Lower lobe of right lung (tissue), 2 donors: ENCODE results near the gene KRT14. TPM values are rescaled to one million over a fixed set of nuclear protein-coding genes. Genes with fewer than 3 reads are reported as not detected.

ENCODE experiments used
- ATAC-seq, 2 donors: fragments of 200-7000 bp; cut with Tn5 transposase; one replicate each; pipeline ENCODE4 v1.9.1; 2020 to 2022; ENCODE audit warnings: mild to moderate bottlenecking in 2 of 2, moderate library complexity in 2 of 2
- DNase-seq: peaks from one replicate; pipeline ENCODE4 v3.0.0-alpha.2; 2020
- H3K27ac ChIP-seq: fragments of 200-600 bp; one replicate; pipeline ENCODE4 v1.8.0; 2022
- H3K27me3 ChIP-seq: fragments of 200-600 bp; one replicate; pipeline ENCODE4 v1.8.0; 2022; ENCODE audit warnings: low read depth
- H3K36me3 ChIP-seq: fragments of 200-600 bp; one replicate; pipeline ENCODE4 v1.8.0; 2022; ENCODE audit warnings: mild to moderate bottlenecking
- H3K4me1 ChIP-seq: fragments of 200-600 bp; one replicate; pipeline ENCODE4 v1.8.0; 2022
- H3K4me3 ChIP-seq: fragments of 200-600 bp; one replicate; pipeline ENCODE4 v1.8.0; 2022; ENCODE audit warnings: mild to moderate bottlenecking
- H3K9me3 ChIP-seq: fragments of 200-600 bp; one replicate; pipeline ENCODE4 v1.8.0; 2022
- CTCF ChIP-seq: fragments of 200-600 bp; IDR thresholded peaks from one replicate; pipeline ENCODE4 v1.8.0; 2022; ENCODE audit warnings: antibody characterized with exemption, mild to moderate bottlenecking
- intact Hi-C: fragments of 100-400 bp; cut with DNase I; formaldehyde crosslinking; loops from one replicate; pipeline ENCODE4 v1.11.0; 2022
- total RNA-seq: library from RNA; stranded (reverse); fragmentation: NEBNext Ultra II Directional; extraction: Animal tissue kit (Norgen Biotek cat#: 25700); gene quantifications from one replicate; pipeline ENCODE4 v1.2.1, GENCODE V29; 2021
- donor health status: DM: no; HTN: yes; CAD: no; lungs with severe emphysema.

The KRT14 gene
- total RNA-seq, 1 donor from 2014 or later, result not detected

DNA sequence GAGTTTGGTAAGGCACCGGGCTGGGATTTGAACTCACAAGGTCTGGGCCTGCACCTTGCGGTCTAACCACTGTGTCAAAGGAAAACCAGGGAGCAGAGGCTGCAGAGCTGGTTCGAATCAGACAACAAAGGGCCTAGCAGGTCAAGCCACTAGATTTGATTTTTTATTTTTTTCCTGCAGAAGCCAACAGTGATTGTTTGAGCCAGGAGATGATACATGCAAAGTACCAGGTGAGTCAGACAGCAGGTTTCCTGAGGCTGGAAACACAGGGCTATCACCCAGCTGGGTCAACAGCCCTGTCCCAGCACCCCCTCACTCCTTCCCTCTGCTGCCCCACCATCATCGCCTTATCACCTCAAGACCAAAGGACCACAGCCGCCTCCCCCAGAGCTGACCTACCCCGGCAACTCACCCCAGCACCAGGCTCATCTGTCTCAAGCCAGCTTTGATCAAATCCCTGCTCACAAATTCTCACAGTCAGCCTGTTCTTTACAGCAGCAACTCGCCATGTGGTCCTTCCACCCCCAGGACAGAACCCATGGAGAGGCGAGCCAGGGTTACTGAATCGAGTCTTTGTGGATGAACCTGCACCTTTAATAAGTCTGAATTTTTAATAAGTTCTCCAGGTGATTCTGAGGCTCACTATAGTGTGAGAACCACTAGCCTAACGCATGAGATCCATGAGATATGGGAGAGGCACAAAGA lies 45.6 kb downstream of the KRT14 start:
- no peak for TF ChIP-seq CTCF
- Histone ChIP-seq H3K4me3 (no peak overlapping the region), H3K27ac (no peak overlapping the region), H3K4me1 (no peaks in the 10 kb centered on the region), H3K9me3 (no peaks in the 10 kb centered on the region), H3K27me3 (no peaks in the 10 kb centered on the region), H3K36me3 (no peaks in the 10 kb centered on the region)
- no peak for ATAC-seq
- intact Hi-C loops, result no loop called here
- no peak for DNase-seq

- Histone ChIP-seq H3K4me1 (no peaks in the 10 kb centered on the region), H3K4me3 (no peak overlapping the region), H3K36me3 (no peaks in the 10 kb centered on the region), H3K9me3 (no peaks in the 10 kb centered on the region), H3K27ac (no peak overlapping the region), H3K27me3 (peaks cover 5% of the 10 kb centered on the region)
- no peak for DNase-seq
- no peak for ATAC-seq
- intact Hi-C loops, result no loop called here
- no peak for TF ChIP-seq CTCF
Observed at GRCh38 chr17:41539979-41540701, 46.6 kb downstream of the KRT14 start.

GRCh38 chr17:41539071-41539492 lies 47.6 kb downstream of the KRT14 start:
- Histone ChIP-seq H3K27ac (no peak overlapping the region), H3K4me3 (no peak overlapping the region), H3K27me3 (peaks cover 5% of the 10 kb centered on the region), H3K4me1 (no peaks in the 10 kb centered on the region), H3K36me3 (no peaks in the 10 kb centered on the region), H3K9me3 (no peaks in the 10 kb centered on the region)
- ATAC-seq (no peak), DNase-seq (no peak)
- intact Hi-C loops, result no loop called here
- TF ChIP-seq CTCF, result no peak

- no peak overlapping the region for H3K27ac ChIP-seq
- no peaks in the 10 kb centered on the region for H3K9me3 ChIP-seq
- intact Hi-C loops, result no loop called here
- H3K36me3 ChIP-seq, result no peaks in the 10 kb centered on the region
- ATAC-seq (no peak), DNase-seq (no peak)
- H3K4me3 ChIP-seq, result no peak overlapping the region
- no peaks in the 10 kb centered on the region for H3K4me1 ChIP-seq
- peaks cover 5% of the 10 kb centered on the region for H3K27me3 ChIP-seq
- TF ChIP-seq CTCF, result no peak
Observed at GRCh38 chr17:41538565-41538991, 48.1 kb downstream of the KRT14 start.

DNA sequence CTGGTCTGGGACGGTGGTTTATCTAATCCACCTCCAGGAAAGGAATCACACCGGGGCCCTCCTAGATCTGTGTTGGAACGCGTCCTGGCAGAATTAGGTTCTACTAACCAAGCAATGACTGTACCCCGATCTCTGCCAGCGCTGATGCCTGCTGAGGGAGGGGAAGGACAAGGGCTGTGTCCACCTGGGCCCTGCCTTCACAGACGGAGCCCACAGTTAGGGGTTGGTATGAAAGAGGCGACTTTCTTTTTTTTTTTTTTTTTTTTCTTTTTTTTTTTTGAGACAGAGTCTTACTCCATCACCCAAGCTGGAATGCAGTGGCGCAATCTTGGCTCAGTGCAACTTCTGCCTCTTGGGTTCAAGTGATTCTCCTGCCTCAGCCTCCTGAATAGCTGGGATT lies 48.7 kb downstream of the KRT14 start:
- Histone ChIP-seq H3K27me3 (peaks cover 5% of the 10 kb centered on the region), H3K4me1 (no peaks in the 10 kb centered on the region), H3K4me3 (no peak overlapping the region), H3K9me3 (no peaks in the 10 kb centered on the region), H3K36me3 (no peaks in the 10 kb centered on the region), H3K27ac (no peak overlapping the region)
- DNase-seq (no peak), ATAC-seq (peak; percentile 20 to 36)
- intact Hi-C loops, result no loop called here
- TF ChIP-seq CTCF, result no peak
